ENCODE measurements around the gene DPY19L1.
"Not testable (repeated sequence)": the region's sequence is repeated elsewhere in the genome, so short reads cannot be mapped to it uniquely, and the experiment has no call there.

The DPY19L1 gene

GRCh38 chr7:34973400-34973760 is 63.9 kb downstream of the DPY19L1 start:
- H3K4me1 Mint-ChIP-seq: no peaks in the 10 kb centered on the region
- H3K27ac Mint-ChIP-seq: no peak overlapping the region
- peaks cover 11% of the 10 kb centered on the region for H3K36me3 Mint-ChIP-seq
- H3K9me3 Mint-ChIP-seq: no peaks in the 10 kb centered on the region
- H3K4me3 Mint-ChIP-seq: no peak overlapping the region
- H3K27me3 Mint-ChIP-seq: no peaks in the 10 kb centered on the region

GRCh38 chr7:34972739-34973399 is 64.4 kb downstream of the DPY19L1 start:
- H3K4me3 Mint-ChIP-seq, H3K27me3 Mint-ChIP-seq, H3K27ac Mint-ChIP-seq, H3K4me1 Mint-ChIP-seq, H3K9me3 Mint-ChIP-seq: not testable (repeated sequence)
- H3K36me3 Mint-ChIP-seq: peaks cover 11% of the 10 kb centered on the region

- H3K36me3 Mint-ChIP-seq: peaks cover 11% of the 10 kb centered on the region
- H3K4me3 Mint-ChIP-seq, H3K27ac Mint-ChIP-seq, H3K4me1 Mint-ChIP-seq, H3K9me3 Mint-ChIP-seq, H3K27me3 Mint-ChIP-seq: not testable (repeated sequence)
Measured at GRCh38 chr7:34967818-34968217, 69.5 kb downstream of the DPY19L1 start.

GRCh38 chr7:34966504-34966903 is 70.8 kb downstream of the DPY19L1 start:
- not testable (repeated sequence) for H3K9me3 Mint-ChIP-seq, H3K27me3 Mint-ChIP-seq, H3K27ac Mint-ChIP-seq, H3K4me3 Mint-ChIP-seq, H3K36me3 Mint-ChIP-seq, H3K4me1 Mint-ChIP-seq

- H3K4me1 Mint-ChIP-seq: no peaks in the 10 kb centered on the region
- H3K27me3 Mint-ChIP-seq: no peaks in the 10 kb centered on the region
- H3K4me3 Mint-ChIP-seq: no peak overlapping the region
- peaks cover 11% of the 10 kb centered on the region for H3K36me3 Mint-ChIP-seq
- H3K9me3 Mint-ChIP-seq: no peaks in the 10 kb centered on the region
- H3K27ac Mint-ChIP-seq: no peak overlapping the region
Measured at GRCh38 chr7:34958021-34958420, 79.3 kb downstream of the DPY19L1 start.

GRCh38 chr7:34952822-34953221 is 84.5 kb downstream of the DPY19L1 start:
- peaks cover 4% of the 10 kb centered on the region for H3K36me3 Mint-ChIP-seq
- H3K27me3 Mint-ChIP-seq: no peaks in the 10 kb centered on the region
- H3K9me3 Mint-ChIP-seq: no peaks in the 10 kb centered on the region
- no peak overlapping the region for H3K4me3 Mint-ChIP-seq
- H3K4me1 Mint-ChIP-seq: no peaks in the 10 kb centered on the region
- H3K27ac Mint-ChIP-seq: no peak overlapping the region

- no peaks in the 10 kb centered on the region for H3K9me3 Mint-ChIP-seq
Measured at GRCh38 chr7:34949361-34949760, 87.9 kb downstream of the DPY19L1 start.

GRCh38 chr7:34947427-34947826 is 89.9 kb downstream of the DPY19L1 start:
- H3K9me3 Mint-ChIP-seq, H3K27me3 Mint-ChIP-seq, H3K36me3 Mint-ChIP-seq, H3K4me1 Mint-ChIP-seq, H3K4me3 Mint-ChIP-seq, H3K27ac Mint-ChIP-seq: not testable (repeated sequence)

More at GRCh38 chr7:34949361-34949760, 87.9 kb downstream of the DPY19L1 start:
- no peaks in the 10 kb centered on the region for H3K4me1 Mint-ChIP-seq
- no peak overlapping the region for H3K27ac Mint-ChIP-seq
- peaks cover 6% of the 10 kb centered on the region for H3K36me3 Mint-ChIP-seq
- H3K4me3 Mint-ChIP-seq: no peak overlapping the region
- no peaks in the 10 kb centered on the region for H3K27me3 Mint-ChIP-seq

GRCh38 chr7:34946486-34946885 is 90.8 kb downstream of the DPY19L1 start:
- peaks cover 4% of the 10 kb centered on the region for H3K36me3 Mint-ChIP-seq
- H3K27ac Mint-ChIP-seq: no peak overlapping the region
- no peak overlapping the region for H3K4me3 Mint-ChIP-seq
- no peaks in the 10 kb centered on the region for H3K4me1 Mint-ChIP-seq
- no peaks in the 10 kb centered on the region for H3K27me3 Mint-ChIP-seq
- H3K9me3 Mint-ChIP-seq: no peaks in the 10 kb centered on the region

- not testable (repeated sequence) for H3K27ac Mint-ChIP-seq, H3K4me3 Mint-ChIP-seq, H3K27me3 Mint-ChIP-seq, H3K9me3 Mint-ChIP-seq, H3K4me1 Mint-ChIP-seq, H3K36me3 Mint-ChIP-seq
Measured at GRCh38 chr7:34945894-34946477, 91.3 kb downstream of the DPY19L1 start.

GRCh38 chr7:34939175-34939574 is 98.1 kb downstream of the DPY19L1 start:
- Mint-ChIP-seq H3K27me3 (no peaks in the 10 kb centered on the region), H3K4me3 (no peak overlapping the region), H3K4me1 (no peaks in the 10 kb centered on the region), H3K36me3 (peaks cover 15% of the 10 kb centered on the region), H3K27ac (no peak overlapping the region), H3K9me3 (no peaks in the 10 kb centered on the region)

- not testable (repeated sequence) for H3K4me1 Mint-ChIP-seq
Measured at GRCh38 chr7:34935735-34936165, 101.5 kb downstream of the DPY19L1 start.

GRCh38 chr7:34931739-34932138 is 105.5 kb downstream of the DPY19L1 start:
- H3K36me3 Mint-ChIP-seq: peaks cover 10% of the 10 kb centered on the region
- no peak overlapping the region for H3K27ac Mint-ChIP-seq
- no peak overlapping the region for H3K4me3 Mint-ChIP-seq

More at GRCh38 chr7:34935735-34936165, 101.5 kb downstream of the DPY19L1 start:
- not testable (repeated sequence) for H3K27me3 Mint-ChIP-seq, H3K4me3 Mint-ChIP-seq, H3K27ac Mint-ChIP-seq, H3K9me3 Mint-ChIP-seq
- peaks cover 17% of the 10 kb centered on the region for H3K36me3 Mint-ChIP-seq

GRCh38 chr7:34929783-34930182 is 107.5 kb downstream of the DPY19L1 start:
- H3K27me3 Mint-ChIP-seq, H3K4me3 Mint-ChIP-seq, H3K9me3 Mint-ChIP-seq, H3K4me1 Mint-ChIP-seq, H3K27ac Mint-ChIP-seq, H3K36me3 Mint-ChIP-seq: not testable (repeated sequence)

More at GRCh38 chr7:34931739-34932138, 105.5 kb downstream of the DPY19L1 start:
- Mint-ChIP-seq H3K27me3 (no peaks in the 10 kb centered on the region), H3K9me3 (no peaks in the 10 kb centered on the region), H3K4me1 (no peaks in the 10 kb centered on the region)

GRCh38 chr7:34928560-34928959 is 108.7 kb downstream of the DPY19L1 start:
- Mint-ChIP-seq H3K27ac (no peak overlapping the region), H3K4me1 (no peaks in the 10 kb centered on the region), H3K4me3 (no peak overlapping the region), H3K36me3 (peaks cover 3% of the 10 kb centered on the region), H3K9me3 (no peaks in the 10 kb centered on the region), H3K27me3 (no peaks in the 10 kb centered on the region)

- Mint-ChIP-seq H3K27me3 (no peaks in the 10 kb centered on the region), H3K9me3 (no peaks in the 10 kb centered on the region), H3K4me3 (no peak overlapping the region), H3K4me1 (no peaks in the 10 kb centered on the region), H3K27ac (no peak overlapping the region), H3K36me3 (peaks cover 3% of the 10 kb centered on the region)
Measured at GRCh38 chr7:34928052-34928451, 109.2 kb downstream of the DPY19L1 start.

- H3K27ac Mint-ChIP-seq, H3K4me1 Mint-ChIP-seq, H3K36me3 Mint-ChIP-seq, H3K9me3 Mint-ChIP-seq, H3K27me3 Mint-ChIP-seq, H3K4me3 Mint-ChIP-seq: not testable (repeated sequence)
Measured at GRCh38 chr7:34920470-34920869, 116.8 kb downstream of the DPY19L1 start.
